Midbrain (tissue), 1 donor: ENCODE results near the gene KRT14.
"Not testable (repeated sequence)": the region's sequence is repeated elsewhere in the genome, so short reads cannot be mapped to it uniquely, and the experiment has no call there.

Experiments
- DNase-seq: peaks from one replicate; lab custom pipeline; 2025; lab: John Stamatoyannopoulos, UW

Gene KRT14

GRCh38 chr17:41586863-41587495, at the start of gene KRT14:
Gene KRT14 (minus strand): TSS chr17:41586895. CDS start chr17:41586834, 61 bp downstream.
- no peak for DNase-seq

DNA sequence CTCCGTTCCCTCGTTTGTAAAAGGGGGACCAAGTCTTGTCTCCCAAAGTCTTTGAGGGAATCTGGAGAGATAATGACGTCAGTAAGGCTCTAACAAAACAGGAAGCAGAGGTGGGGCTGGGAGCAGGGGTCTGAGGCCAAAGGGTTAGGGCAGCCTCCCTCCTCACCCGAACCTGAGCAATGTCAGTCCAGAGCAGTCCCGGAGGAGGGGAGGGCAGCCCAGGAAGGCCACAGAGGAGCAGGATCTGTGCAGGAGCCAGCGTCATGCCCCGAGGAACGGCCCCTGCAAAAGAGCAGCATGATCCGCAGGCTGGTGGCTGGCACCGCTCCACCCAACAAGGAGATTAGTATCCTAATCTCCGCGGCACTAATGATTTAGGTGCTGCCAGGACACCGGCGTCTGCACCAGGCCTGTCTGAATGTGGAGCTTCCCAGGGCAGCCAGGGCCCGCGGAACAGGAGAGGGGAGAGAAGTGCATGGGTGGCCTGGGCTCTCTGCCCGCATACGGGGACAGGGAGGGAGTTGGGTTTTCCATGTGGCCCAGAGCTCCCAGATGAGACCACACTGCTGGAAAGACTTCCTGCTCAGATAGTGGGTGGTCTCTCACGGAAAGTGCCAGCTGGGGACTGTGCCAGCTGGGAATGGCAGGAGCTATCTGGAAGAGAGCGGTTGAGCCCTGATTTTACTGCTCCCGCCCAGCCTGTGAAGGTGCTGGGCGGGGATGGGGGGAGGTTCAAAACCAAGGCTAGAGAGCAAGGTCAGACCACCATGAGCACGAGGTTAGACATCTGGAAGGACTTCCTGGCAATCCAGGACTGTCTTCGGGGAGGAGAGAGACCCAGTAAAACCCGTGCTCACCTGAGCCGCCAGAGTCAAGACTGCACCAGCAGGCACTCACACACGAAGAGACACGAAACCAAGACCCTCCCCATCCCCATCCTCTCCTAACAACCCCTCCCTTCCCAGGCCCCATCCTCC, 48.7 kb upstream of the KRT14 start:
- DNase-seq = no peak

DNA sequence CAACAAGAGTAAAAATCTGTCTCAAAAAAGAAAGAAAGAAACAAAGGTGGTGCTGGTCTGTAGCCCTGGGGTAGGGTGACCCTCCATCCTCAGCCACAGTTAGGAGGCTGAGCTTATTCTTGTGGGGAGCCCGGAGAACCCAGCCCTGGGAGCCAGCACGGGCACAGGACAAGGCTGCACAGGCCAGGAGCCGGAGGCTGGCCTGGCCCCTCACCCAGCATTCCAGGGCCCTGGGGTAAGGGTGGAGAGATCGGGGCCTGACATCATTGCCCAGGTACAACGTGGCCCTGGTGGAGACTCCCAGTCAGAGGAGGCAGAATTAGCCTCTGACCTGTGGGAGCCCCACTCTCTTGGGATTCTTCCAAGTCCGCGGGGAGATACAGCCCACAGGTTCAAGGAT, 47.9 kb upstream of the KRT14 start:
- DNase-seq = no peak

DNA sequence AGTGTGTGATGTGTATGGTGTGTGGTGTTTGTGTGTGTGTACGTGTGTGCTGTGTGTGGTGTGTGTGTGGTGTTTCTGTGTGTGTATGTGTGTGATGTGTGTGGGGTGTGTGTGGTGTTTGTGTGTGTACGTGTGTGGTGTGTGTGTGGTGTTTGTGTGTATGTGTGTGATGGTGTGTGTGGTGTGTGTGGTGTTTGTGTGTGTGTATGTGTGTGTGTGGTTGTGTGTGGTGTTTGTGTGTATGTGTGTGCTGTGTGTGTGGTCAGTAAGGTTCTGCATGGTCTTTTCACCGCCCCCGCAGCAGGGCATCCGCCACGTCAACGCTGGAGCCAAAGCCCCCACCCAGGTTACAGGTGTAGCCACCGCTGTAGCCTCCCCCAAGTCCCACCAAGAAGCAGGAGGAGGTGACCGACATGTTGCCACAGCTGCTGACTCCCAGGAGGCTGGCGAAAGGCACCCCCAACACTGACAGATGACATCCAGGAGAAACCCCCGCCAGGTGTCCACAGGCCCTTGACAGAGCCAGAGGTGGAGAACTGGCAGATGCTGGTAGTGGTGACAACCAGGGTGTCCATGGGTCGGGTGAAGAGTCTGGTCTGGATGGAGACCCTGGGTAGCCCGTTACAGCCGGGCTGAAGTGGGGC, 47.0 kb upstream of the KRT14 start:
- no peak for DNase-seq

DNA sequence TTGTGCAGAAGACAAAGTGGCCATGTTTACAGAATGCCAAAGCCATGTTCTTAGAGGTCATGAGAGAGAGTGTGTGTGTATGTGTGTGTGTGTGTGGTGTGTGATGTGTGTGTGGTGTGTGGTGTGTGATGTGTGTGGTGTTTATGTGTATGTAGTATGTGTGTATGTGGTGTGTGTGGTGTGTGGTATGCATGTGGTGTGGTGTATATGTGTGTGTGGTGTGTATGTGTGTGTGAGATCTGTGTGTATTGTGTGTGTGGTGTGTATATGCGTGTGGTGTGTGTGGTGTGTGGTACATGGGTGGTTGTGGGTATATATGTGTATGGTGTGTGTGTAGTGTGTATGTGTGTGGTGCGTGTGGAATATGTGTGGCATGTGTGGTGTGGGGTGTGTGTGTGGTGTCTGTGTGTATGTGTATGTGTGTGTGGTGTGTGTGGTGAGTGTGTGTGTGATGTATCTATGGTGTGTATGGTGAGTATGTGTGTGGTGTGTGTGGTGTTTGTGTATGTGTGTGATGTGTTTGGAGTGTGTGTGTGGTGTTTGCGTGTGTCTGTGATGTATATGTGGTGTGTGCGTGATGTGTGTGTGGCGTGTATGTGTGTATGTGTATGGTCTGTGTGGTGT, 45.9 kb upstream of the KRT14 start:
- no peak for DNase-seq

- DNase-seq = no peak
Observed at GRCh38 chr17:41631898-41632285, 45.2 kb upstream of the KRT14 start.

- no peak for DNase-seq
Observed at GRCh38 chr17:41631025-41631897, 44.6 kb upstream of the KRT14 start.

DNA sequence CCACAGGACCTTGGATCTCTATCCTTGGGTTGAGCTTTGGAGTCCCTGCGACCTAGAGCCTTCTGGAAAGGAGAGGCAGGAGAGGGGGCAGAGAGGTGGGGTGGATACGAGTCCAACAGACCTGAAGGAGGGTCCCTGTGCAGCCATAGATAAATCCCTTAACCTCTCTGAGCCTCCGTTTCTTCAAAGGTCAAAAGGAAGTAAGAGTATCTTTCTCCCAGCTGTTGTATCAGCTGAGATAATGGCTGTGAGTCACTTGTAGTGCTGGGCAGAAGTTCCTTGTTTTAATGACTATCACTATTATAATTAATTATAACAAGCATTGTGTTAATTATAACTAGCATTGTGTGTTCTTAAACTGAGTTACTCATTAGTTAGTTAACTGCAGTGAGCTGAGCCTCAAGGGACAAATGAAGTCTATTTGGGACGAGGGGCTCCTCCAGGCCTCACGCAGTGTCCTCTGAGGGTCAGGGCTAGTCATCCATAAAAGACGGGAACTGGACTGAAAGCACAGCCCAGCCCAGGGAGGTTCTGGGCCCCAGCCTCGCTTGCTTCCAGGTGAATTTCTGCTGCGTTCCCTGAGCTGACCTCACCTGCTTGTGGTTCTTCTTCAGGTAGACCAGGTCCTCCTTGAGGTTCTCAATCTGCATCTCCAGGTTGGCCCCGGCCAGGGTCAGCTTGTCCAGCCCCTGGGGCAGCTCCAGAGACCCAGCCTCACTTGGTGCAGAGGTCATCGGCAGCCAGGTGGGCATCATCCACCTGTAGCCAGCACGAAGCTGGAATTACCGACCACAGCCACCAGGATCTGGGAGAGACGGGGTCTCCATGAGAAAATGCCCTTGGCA, 43.4 kb upstream of the KRT14 start:
- DNase-seq = no peak

DNA sequence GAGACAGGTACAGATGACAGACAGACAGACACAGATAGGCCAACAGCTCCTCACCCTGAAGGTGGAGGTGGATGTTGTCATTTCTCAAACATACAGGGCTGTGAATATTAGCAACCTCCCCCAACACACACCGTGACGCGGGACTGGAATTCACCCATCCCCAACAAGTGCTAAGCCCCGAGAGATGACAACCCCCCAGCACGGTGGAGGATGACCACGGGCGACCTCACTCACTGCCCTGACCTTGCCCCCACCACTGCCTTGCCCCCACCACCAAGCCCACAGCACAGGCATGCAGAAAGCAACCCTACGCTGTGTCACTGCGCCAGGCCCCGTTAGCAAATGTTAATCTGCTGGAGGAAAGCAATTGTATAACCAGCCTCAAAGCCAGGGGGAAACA, 42.6 kb upstream of the KRT14 start:
- no peak for DNase-seq

DNA sequence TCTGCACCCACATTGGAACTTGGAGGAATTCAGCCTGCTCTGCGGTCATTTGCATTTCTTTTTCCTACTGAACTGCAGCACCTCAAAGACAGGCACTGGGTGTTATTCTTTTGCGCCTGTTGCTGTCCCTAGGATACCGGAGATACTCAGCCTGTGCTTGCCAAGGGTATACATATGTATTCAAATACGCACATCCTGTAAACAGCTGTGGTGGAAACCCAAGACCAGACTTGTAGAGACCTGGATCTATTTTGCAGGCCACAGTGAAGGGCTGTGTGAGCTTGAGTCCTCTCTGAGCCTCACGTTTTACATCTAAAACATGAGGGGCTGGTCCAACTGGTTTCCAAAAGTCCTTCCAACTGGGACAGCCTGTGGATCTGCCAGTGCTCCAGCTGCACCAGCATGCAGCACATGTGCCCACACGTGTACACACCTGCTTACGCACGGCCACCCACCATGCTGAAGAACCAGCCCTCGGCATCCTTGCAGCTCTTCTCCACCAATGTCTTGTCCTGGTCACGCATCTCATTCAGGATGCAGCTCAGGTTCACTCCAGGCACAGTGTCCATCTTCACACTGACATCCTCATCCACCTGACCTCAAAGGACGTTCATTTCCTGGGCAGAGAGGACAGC, 42.0 kb upstream of the KRT14 start:
- DNase-seq = not testable (repeated sequence)

DNA sequence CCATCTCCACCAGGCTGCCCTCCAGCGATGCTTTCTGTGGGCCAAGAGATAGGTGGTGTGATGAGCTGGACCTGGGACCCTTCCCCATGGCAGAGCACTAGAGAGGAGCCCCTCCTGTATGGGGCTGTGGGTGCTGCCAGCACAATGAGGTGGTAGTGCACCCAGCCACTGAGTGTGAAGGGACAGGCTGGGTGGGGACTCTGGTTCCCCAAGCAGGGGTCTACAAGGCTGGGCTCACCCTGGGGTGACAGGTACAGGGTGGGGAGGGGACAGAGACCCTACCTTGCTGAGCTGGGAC, 41.3 kb upstream of the KRT14 start:
- DNase-seq = not testable (repeated sequence)

DNA sequence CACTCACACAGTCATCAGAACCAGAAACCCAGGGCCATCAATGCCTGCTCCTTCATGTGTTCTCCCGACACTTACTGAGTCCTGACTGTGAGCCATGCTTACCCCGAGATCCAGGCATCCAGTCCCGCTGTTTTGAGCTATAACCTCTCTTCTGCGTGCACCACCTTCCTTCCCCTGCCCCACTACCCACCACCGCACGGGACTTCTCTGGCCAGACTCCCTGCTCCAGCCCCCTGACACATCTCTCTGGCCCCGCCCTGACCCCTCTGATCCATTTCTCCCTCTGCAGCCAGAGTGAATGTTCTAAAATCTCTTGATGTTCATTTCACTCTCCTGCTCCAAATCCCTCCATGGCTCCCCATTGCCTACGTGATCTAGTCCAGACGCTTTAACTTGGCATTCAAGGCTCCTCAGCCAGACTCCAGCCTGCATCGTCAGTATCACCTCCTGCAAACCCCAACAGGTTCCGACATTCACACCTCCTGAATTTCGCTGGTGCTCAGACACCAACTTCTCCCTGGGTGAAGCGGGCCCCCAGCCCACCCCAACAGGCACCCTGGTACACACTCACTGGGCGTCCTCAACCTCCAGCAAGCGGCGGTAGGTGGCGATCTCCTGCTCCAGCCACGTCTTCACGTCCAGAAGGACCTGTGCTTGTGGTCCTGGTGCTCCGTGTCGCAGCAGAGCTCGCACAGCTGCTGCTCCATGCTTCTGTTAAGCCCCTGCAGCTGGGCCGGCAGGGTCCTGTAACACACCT, 40.8 kb upstream of the KRT14 start:
- no peak for DNase-seq

DNA sequence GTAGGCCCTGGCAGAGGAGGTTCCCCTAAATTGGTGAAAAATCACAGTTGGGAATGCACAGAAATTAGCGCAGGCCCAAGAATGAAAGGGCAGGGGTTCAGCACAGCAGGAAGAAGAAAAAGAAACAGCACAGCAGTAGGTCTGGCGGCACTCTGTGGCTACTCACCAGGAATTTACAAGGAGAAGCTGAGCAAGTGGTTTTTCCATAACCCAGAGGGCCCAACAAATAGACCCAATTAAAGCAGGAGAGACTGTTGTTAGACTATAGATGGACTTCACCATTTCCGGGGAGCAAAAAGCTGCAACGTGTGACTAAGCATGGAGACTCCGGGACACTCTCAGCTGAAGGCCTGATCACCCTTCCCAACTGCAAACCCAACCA, 40.2 kb upstream of the KRT14 start:
- not testable (repeated sequence) for DNase-seq

- not testable (repeated sequence) for DNase-seq
Observed at GRCh38 chr17:41626028-41626913, 39.6 kb upstream of the KRT14 start.

- no peak for DNase-seq
Observed at GRCh38 chr17:41625602-41626001, 38.9 kb upstream of the KRT14 start.

GRCh38 chr17:41624208-41625101, 37.8 kb upstream of the KRT14 start, which contains the start of gene KRT17:
Gene KRT17 (minus strand): TSS chr17:41624575. CDS start chr17:41624509, 66 bp downstream.
- no peak for DNase-seq
